NCI-H2171 (cell line): ENCODE data around the gene DKK2.

Experiments
- DNase-seq: peaks from one replicate; lab custom pipeline; 2025; lab: John Stamatoyannopoulos, UW

Gene DKK2

GRCh38 chr4:107017443-107018343 is 18.4 kb downstream of the DKK2 start:
- no peak for DNase-seq

GRCh38 chr4:107011312-107011711 is 24.8 kb downstream of the DKK2 start:
- DNase-seq = no peak

DNA sequence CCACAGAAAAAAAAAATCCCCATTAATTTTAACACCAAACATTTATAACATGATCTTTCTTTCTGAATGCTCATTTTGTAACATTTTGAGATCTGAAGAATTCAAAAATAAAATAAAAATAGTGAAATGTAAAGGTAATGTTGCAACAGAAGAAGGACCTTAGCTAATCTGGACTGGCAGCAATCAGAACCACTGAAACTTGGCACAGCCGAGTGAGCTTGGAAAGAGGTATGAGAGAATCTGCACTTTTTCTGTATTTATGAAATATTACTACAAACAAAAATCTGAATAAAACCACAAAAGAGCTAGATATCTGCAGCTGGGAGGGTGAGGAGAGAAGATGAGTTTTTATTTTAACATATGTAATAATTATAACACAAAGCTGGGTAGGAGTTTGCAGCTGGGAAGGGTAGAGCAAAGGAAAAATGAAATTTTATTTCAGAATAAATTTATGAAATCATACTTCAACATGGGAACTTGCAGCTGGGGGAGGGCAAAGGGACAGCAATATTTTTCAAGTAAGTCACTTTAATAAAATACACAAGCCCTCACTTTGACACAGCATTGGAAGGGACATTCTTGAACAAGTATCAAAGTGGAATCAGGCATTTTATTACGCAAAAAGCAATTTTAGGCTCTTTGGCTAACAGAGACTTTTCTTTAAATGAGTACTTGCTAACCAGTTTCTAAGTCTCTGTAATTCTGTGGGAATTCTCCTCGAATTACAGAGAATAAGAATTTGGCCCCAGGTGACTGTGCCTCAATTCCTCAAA is 26.7 kb downstream of the DKK2 start:
- no peak for DNase-seq

- DNase-seq = no peak
Observed at GRCh38 chr4:107008115-107008514, 28.0 kb downstream of the DKK2 start.

DNA sequence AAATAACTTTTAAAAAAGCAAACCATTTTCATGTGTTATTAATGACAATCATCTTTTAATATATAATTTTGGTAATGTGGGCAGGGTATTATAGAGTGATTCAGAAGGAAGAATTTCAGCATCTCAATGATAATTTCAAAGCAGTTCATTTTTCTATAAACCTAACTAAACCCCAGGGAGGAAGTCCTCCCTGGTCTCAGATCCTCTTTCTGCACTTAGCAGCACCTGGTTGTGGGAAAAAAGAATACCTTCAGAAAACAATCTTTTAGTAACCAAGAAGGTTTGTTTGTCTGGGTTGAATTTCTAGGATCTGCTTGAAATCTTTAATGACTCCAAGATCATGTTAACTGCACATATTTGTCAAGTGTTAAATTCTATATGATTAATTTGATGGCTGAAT is 29.9 kb downstream of the DKK2 start:
- no peak for DNase-seq

DNA sequence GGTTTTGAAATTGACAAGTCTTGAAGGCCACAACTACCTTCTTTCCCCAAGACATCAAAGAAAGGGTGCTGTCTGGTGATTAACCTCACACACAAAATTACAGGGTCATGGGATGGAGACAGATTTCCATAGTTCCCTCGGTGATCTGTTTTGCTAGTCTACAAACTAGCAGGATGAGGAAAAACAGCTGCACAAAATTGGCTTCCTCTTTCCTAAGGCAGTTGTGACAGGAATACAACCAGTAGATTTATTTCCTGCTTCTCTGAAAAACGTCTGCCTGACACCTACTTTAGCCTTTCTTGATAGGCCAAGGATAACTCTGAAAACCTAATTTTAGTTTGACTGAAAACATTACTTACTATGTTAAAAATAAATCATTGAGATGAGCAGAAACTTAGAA is 39.6 kb downstream of the DKK2 start:
- no peak for DNase-seq

GRCh38 chr4:106993827-106994226 is 42.3 kb downstream of the DKK2 start:
- DNase-seq = no peak

DNA sequence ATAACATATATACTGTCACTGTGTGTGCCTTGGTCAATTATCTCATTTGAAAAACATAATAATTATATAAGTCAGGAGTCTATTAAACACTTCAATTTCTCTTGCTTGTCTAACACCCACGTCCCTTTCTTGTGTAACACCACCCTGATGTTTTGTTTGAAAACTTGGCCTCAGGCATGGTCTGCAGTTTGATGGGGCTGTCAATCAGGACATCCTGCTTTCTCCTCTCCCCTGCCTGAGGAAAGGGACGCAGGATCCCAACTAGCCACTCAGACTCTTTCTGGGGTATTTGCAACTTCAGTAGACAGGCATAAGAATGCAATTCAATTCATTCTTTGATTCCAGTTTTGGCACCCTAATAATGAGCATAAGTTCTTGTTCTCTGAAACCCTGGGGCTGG is 48.8 kb downstream of the DKK2 start:
- no peak for DNase-seq

- DNase-seq = no peak
Observed at GRCh38 chr4:106986486-106986885, 49.6 kb downstream of the DKK2 start.

GRCh38 chr4:106985830-106986229 is 50.3 kb downstream of the DKK2 start:
- DNase-seq = no peak

- no peak for DNase-seq
Observed at GRCh38 chr4:106982711-106983211, 53.4 kb downstream of the DKK2 start.

DNA sequence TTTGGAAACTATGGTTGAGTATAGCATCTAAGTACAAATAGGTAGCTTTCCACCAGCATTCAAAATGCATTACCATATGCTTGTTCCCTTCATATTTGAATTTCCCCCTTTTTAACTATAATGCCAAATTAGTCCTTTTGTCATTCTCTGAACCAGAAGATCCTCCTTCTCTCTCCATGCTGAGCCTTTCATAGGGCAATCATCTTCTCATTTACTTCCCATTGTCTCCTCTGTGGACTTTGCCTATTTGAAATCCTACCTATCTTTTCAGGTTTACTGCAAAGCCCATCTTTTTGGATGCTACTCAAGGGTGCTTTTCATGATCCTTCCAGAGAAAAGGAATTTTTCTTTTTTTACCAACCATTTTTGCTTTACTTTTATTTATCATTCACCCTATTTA is 54.7 kb downstream of the DKK2 start:
- no peak for DNase-seq

GRCh38 chr4:106979476-106979875 is 56.6 kb downstream of the DKK2 start:
- no peak for DNase-seq

- DNase-seq = no peak
Observed at GRCh38 chr4:106978046-106978774, 57.9 kb downstream of the DKK2 start.

DNA sequence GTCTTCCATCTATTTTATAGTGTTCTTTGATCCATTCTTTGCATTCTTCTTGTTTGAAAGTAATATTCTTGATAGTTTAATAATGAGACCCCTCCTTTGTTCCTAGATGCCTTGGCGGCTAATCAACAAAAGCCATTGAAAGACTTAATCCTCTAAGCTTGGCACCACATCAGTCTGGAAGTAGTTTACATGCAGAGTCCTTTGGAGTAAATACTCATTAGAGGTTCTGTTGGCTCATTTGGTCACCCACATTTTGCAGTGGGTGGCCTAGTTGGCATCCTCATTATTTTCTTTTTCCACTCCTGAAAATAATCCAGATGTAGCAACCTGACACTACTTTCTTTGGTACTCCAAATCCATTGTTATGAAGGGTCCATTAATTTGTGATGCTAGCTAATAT is 64.5 kb downstream of the DKK2 start:
- no peak for DNase-seq

GRCh38 chr4:106967892-106968291 is 68.2 kb downstream of the DKK2 start:
- DNase-seq = no peak

- no peak for DNase-seq
Observed at GRCh38 chr4:106953036-106953705, 82.9 kb downstream of the DKK2 start.

DNA sequence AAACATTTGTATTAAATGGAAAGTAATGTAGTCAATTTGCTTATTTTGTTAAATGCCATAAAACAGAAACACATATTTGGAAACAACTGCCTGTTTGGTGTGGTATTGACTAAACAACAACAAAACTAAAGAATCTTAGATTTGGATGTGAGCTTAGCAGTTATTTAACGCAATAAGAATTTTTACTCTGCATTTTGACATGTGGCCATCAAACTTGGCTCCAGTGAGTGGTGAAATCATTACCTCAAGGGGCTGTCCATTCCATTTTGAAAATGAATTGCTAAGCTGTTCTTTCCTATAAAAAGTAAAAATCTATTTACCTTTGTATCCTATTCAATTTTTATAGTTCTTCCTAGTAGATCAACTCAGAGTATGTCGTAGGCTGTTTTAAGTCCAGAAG is 84.2 kb downstream of the DKK2 start:
- DNase-seq = no peak

DNA sequence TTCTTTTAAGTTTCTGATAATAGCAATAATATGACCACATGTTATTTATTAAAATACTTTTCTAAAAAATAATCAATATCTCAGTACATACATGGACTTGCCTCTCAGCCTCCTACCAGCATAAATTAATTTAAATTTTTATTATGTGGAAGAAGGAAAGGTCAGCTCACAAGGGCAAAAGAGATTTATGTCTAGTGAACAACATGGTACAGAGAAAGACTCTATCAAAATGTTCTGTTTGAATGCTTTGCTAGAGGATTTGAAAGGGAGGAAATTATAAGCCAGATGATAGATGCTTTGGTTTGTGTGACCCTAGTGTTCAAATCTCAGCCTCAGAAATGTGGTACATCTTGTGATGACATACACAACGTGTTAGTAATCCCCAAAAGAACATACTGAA is 94.3 kb downstream of the DKK2 start:
- no peak for DNase-seq

DNA sequence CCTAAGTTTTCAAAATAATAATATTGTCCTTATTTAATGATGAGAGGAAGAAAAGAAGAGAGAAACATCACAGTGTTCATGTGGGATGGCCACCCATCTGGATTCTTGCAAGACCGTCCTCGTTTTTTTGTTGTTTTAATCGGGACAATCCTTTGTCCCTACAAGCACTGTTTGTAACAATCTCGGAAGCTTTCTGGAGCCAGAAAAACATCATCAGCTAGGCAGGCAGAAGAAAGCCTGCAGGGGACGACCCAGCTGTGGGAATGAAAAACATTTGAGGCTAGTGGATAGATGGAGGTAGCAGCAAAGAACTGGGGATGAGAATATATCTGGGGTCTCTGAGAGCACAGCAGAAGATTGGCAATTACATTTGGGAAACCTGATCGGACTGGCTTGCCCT is 105.6 kb downstream of the DKK2 start:
- no peak for DNase-seq

DNA sequence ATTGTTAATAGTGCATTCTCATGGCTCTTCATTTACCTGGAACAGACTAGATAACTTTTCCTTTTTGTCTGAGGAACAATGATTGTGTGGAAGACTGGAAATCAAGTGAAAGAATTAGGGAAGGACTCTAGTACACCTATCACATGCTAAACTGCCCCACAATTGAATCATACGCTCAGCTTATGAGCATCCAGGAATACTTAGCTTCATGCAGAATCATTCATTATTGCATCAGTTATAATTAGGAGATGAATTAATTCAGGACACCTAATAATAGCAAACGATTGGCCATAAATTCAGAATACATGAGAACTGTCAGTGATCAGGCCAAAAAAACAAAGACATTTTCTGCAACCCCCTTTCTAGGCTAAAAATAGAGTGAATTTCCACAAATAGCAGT is 106.9 kb downstream of the DKK2 start:
- DNase-seq = no peak

- DNase-seq = no peak
Observed at GRCh38 chr4:106914223-106914622, 121.9 kb downstream of the DKK2 start.
